GM18505 (cell line): ENCODE data around the gene LAD1.

Experiments used
- ATAC-seq: cut with Tn5 transposase; IDR thresholded peaks from one replicate; pipeline ENCODE4 v1.9.1; 2021; ENCODE audit not compliant: unreplicated experiment
- POLR2A ChIP-seq: IDR thresholded peaks from 4 replicates; pipeline ENCODE4 v1.6.1; 2011; ENCODE audit warnings: borderline replicate concordance; ENCODE audit not compliant: insufficient read depth, insufficient read length; ENCODE audit errors: extremely low read depth

The LAD1 gene

GRCh38 chr1:201332616-201333335, 66.3 kb downstream of the LAD1 start:
- no peak for TF ChIP-seq POLR2A
- no peak for ATAC-seq

DNA sequence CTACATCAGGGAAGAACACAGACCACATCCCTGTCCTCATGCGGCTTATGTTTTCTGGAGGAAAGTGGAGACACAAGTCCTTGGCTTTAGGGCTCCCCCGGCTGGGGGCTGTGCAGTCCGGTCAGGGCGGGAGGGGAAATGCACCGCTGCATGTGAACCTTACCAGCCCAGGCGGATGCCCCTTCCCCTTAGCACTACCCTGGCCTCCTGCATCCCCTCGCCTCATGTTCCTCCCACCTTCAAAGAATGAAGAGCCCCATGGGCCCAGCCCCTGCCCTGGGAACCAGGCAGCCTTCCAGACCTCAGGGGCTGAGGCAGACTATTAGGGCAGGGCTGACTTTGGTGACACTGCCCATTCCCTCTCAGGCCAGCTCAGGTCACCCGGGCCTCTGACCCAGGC, 67.1 kb downstream of the LAD1 start:
- no peak for TF ChIP-seq POLR2A
- no peak for ATAC-seq

- TF ChIP-seq POLR2A = no peak
- no peak for ATAC-seq
Observed at GRCh38 chr1:201331166-201331565, 68.0 kb downstream of the LAD1 start.
